Stimulated activated CD8-positive, alpha-beta memory T cell treated with anti-CD3 and anti-CD28 coated beads, Interleukin-15, amount 100 ng/mL, for 1 hour (primary cell): ENCODE results near the gene LRRIQ1.
"Not testable (repeated sequence)": the region's sequence is repeated elsewhere in the genome, so short reads cannot be mapped to it uniquely, and the experiment has no call there.

Experiments
- DNase-seq: peaks from one replicate; pipeline ENCODE4 v3.0.0-alpha.2; 2020; ENCODE audit warnings: low read depth

Gene LRRIQ1

DNA sequence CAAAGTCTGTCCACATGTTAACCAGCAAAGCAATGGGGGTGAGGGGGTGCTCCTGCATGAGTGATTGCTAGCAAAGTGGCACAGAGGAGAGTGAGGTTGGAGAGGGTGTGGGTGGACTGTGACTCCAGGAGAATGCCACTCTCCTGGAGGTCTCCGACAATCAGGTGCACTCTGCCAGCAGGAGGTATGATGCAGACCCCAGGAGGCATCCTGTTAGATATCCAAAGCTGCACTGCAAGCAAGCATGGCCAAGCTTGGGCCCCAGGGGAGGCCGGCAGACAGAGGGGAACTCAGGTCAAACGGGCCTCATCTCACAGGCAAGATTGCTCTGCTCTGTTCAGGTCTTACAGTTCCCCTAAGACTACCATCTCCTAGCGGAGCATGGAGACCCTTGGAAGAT, 170.4 kb downstream of the LRRIQ1 start:
- DNase-seq: no peak

DNA sequence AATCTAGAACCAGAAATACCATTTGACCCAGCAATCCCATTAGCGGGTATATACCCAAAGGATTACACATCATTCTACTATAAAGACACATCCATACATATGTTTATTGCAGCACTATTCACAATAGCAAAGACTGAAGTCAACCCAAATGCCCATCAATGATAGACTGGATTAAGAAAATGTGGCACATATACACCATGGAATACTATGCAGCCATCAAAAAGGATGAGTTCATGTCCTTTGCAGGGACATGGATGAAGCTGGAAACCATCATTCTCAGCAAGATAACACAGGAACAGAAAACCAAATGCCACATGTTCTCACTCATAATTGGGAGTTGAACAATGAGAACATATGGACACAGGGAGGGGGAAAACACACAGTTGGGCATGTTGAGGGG, 188.2 kb downstream of the LRRIQ1 start:
- not testable (repeated sequence) for DNase-seq

DNA sequence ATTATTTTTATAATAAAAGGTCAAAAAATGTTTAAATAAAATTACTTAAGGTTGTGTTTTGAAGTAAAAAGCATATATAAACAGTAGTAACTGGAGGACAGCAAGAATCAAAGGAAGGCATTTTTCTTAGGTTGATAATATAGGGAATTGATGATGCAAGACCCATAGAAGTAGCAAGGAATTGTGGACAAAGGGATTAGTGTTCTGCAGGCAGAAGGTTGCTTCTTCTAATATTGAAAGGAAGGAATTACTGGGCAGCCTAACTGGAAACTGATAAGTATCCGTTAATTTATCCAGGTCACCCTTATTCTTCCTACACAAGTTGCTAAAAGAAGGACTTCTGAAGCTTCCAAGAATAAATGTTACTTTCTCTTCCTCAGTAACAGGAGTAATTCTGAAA, 189.3 kb downstream of the LRRIQ1 start:
- no peak for DNase-seq

DNA sequence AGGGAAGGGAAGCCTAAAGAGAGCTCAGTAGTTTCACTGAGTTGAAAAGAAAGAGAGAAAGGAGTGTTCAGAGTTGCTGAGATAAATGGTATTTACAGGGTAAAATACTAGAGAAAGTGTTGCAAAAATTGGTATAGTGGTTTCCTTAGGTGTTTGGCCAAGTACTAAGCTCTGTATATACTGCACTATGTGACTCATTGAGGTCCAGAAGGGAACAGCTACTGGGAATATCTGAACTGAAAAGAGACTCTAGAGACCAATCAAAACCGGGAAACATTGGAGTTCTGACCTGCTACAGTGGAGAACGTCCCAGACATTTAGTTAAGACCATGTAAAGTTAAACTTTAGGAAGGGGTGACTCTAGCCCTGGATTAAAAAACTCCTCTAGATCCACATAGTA, 201.2 kb downstream of the LRRIQ1 start:
- no peak for DNase-seq

DNA sequence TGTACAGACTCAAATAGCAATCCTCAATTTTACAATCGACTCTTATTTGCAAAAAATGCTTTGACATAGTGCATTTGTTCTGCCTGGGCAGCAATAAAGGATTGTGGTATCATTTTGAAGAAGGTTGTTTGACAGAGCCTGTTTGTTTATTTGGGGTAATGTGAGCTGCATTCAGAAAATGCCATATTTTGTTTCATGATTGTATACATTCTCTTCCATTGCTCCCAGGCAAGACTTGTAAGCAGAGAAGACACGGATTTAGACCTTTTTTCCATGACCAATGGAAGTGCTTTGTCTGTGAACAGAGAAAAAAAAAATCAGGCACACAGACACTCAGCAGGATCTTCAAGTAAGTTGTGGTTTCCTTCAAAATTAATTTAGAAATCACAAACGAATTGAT, 208.4 kb downstream of the LRRIQ1 start:
- no peak for DNase-seq

DNA sequence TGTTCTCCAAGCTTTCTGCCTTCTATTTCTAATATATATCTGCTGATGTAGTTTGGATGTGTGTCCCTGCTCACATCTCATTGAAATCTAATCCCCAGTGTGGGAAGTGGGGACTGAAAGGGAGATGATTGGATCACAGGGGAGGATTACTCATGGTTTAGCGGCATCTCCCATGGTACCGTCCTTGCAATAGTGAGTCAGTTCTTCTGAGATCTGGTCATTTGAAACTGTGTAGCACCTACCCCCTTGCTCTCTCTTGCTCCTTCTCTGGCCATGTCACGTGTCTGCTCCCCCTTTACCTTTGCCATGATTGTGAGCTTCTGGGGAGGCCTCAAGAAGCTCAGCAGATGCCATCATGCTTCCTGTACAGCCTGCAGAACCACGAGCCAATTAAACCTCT, 217.7 kb downstream of the LRRIQ1 start:
- DNase-seq: no peak

DNA sequence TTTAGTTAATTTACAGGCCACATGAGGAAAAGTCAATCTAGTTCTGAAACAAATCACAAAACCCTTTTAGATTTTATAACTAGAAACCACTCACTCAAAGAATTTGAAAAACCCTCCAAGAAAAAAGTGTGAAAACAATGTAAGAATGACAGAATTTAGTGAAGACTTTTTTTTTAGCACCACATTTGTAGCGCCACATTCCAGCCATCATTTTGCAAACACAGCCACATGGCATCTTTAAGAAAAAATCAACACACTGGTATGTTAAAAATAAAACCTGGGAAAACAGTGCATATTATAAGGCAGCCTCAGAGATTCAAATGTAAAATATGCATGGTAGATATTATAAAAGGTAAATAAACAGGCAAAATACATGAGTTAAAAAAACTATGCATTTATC, 221.5 kb downstream of the LRRIQ1 start:
- DNase-seq: no peak

DNA sequence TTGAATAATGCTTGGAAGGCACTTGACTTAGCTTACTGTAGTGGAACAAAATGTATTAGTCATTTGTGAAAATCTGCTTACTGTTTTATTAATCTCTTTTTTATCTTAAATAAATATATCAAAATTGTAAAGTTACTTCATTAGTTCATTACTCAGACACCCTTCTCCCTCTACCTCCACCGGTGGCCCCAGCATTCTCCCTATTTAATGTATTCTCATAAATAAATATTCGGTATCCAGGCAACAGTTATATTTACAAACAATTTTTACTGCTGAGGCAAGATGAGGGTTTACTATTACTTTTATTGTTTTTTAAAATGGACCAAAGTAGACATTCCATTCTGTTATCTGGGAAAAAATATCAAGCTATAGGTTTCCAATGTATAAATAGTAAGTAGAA, 224.3 kb downstream of the LRRIQ1 start:
- no peak for DNase-seq

DNA sequence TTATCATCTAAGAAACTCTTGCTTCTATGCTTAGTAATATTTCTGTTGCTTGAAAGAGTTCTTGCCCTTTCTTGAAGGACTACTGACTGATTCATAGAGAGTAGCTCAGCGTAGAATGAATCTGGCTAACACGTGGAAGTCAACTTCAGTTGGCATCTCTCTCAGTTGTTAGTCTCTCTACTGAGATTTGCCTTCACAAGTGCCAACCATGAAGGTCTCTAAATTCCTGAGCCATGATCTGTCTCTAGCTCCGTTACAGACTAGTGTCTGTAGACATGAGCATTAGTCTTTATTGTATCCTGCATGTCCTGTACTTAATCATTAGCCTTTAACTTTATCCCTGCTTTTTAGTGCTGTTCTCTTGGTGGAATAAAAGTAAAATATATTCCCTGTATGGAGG, 224.7 kb downstream of the LRRIQ1 start:
- no peak for DNase-seq

DNA sequence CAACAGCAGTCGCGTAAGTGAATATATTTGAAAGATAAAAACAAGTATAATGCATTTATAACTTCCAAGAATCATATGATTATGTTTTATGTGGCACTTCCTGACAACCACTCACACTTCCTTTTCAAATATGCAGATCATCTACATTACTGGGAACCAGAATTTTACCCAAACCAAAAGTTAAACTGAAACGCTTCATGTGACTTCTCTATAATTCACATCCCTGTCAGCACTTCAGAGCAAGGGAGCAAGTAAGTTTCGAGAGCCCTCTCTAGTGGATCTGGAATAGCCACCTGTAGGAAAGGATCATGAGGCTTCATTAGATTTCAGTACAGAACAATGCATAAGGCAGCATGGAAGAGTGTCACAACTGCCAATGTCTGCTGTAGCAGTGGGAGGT, 230.2 kb downstream of the LRRIQ1 start:
- no peak for DNase-seq

DNA sequence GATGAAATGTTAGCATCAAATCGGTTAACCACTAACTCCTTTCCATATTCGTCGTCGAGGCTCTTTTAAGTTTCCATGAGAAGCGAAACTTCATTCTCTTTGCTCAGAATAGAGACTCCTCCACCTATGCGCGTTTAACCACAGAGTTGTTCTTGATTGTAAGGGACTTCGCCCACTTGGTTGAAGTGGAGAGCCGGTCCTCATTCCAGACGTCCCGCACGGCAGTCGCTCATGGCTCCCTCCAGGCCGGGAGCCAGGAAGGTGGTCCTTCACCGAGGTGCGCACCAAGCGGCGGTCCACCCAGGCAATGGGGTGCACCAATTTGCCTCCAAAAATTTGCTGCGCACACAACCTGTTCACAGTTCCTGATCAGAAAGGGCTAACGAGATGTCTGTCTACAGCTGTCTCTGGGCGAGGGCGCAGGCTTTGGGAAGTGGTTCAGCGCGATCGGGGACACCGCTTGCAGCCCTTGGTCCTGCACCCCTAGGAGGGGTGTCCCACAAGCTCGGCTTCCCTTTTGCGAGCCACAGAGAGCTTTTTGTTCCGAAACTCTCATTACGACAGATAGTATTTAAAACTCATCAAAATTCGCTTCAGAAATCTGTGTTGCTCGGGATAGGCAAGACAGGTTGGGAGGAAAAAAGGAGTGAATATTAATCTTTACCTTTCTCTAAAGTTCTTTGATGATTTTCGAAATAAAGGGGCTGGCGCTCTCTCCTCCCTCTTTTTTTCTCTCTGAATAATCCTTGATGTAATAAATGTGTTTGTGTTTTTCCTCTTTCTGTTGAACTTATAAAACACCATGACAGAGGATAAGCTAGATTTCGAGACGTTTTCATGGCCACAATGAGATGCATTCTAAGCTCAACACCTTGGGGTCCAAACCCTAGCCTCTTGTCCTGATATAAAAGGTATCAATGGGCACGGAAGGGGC, 237.5 kb downstream of the LRRIQ1 start:
- DNase-seq: no peak

DNA sequence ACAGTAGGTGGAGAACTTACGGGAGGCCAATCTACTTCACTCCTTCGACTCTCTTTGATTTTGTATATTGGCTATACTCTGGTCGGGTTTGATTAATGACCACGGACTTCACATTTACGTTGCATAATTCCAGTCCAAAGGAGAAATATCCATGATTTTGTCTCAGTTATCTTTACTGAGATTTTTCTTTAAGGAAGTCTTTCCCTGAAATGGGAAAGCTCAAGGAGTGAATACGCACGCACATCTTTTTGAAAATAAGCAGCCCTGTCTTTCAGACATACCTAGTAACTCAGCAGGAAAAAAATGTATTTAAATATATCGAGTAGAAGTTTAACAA, 238.1 kb downstream of the LRRIQ1 start:
- no peak for DNase-seq

DNA sequence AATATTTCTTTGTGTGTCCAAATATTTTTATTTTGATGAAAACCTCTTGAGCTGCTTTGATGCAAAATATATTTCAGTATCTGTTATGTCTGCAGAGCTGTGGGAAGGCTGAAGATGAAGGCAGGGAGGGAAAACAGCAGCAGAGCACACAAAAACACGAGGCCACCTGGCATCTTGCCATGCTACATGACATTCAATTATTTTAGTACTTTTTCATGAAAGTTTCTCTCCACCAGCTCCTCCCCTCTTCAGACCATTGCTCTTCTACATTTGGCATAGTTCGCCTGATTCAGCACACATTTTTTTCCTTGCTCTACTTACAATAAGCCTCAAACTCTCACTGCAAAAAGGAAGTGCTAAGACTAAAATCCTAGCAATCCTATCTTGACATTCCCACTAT, 239.2 kb downstream of the LRRIQ1 start:
- DNase-seq: no peak

DNA sequence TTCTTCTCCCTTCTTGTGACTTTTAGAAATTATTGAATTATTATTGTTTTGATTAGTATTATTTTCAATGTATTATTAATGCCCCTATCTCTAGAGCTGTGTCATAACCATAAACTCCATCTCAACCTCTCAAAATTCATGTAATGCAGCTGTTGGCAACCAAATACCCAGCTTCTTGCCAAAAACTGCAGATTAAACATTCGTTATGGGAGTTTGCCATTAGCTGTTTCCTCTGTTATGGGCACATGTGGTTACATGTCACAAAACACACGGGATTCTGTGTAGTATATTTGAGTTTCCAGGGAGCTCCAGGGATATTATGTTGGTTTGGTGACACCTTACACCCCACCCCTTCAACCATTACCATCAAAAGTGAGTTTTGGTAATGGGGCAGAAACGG, 241.0 kb downstream of the LRRIQ1 start:
- DNase-seq: no peak

DNA sequence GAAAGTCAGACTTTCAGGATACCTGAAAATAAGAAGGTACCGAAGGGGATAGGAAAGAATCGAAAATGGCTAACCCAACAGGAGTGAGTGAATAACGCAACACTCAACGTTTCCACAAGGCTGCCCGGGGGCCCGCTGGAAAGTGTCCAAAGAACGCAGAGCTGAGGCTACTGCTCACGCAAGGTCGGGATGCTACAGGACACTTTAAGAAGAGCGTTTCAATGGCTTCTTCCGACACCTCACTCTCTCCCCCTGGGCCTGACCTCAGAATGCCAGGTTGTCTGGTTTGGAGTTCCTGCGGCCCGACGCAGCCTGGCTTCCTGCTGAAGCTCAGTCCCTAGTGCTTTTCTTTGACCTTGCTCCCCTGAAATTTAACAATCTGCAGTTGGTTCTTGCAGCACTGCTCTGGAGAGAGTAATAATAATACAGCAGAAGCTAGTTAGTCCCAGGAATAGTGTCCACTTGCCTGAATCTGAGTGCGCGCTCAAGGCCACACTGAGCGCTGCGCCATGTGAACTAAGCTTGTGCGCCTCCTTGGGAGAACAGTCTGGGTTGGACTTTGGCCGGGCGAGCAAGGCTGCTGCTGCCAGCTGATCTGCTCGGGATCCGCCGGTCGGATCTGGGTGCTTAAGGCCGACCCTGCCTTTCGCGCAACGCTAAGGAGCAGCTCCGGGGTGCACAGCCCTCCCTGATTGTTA, 241.9 kb downstream of the LRRIQ1 start:
- DNase-seq: no peak

DNA sequence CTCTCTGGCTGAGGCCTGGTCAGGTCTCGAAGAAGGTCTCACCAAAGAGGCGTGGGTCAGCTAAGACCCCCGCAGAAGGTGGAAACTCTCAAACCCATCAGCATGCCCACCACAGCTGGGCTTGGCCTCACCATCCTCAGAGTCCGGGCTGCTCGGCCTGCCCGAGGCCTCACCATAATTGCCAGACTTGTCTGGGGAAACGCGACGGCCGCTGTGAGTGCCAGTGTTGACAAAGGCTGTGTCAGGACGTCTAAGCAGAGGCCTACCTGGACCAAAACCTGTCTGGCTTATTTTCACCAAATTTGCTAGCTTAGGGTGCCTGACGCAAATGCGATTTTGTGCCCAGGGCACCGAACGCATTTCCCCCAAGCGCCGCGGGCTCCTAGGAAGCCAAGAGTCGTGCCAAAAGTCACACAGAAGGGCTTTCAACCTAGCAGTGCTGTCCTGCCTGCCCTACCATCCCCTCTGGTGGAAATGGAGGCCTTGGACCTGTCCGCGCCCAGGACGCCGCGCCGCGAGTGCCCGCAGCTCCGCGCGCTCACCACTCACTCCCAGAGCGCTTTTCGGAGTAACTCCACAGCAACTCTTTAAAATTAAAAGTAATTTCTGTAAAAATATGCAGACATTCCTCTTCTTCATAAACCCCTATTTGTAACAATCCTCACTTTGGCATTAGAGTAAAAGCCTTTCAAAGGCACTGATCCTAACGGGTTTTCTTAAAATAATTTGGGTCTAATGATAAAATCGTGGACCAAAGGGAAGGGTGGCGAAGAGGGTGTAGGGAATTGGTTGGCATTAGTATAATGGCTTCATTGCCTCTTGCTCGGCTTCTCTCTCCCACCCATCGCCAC, 242.7 kb downstream of the LRRIQ1 start:
- DNase-seq: no peak

DNA sequence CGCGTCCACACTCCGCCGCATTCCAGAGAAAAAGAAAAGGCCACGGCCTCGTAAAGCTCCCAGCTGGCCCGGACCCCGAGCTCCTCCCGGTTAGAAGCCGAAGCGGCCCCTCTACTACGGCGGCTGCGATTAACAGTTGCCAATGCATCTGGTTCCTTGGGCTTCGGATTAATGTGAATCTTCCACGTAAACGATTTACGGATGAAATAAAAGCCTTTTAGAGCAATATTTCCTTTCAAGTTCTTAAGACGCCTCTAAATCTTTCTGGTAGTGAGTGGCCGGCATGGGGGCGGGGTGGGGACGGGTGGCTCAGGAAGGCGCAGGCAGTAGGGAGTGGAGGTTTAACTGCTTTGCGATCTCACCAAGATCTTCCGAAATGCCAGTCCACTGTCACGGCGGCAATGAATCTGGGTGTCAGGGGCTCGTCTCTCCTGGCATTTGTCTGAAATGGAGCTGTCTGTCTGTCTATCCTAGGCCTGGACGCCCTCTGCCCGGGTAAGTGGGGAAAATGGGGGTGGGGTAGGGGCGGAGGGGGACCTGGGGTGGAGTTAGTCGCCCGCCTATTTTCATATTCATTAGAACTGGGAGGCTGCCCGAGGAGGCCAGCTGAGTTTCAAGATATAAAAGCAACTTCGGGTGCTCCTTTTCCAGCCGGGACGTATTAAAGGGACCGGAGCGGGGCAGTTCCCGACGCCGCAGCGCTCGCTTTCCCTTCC, 243.5 kb downstream of the LRRIQ1 start:
- no peak for DNase-seq

DNA sequence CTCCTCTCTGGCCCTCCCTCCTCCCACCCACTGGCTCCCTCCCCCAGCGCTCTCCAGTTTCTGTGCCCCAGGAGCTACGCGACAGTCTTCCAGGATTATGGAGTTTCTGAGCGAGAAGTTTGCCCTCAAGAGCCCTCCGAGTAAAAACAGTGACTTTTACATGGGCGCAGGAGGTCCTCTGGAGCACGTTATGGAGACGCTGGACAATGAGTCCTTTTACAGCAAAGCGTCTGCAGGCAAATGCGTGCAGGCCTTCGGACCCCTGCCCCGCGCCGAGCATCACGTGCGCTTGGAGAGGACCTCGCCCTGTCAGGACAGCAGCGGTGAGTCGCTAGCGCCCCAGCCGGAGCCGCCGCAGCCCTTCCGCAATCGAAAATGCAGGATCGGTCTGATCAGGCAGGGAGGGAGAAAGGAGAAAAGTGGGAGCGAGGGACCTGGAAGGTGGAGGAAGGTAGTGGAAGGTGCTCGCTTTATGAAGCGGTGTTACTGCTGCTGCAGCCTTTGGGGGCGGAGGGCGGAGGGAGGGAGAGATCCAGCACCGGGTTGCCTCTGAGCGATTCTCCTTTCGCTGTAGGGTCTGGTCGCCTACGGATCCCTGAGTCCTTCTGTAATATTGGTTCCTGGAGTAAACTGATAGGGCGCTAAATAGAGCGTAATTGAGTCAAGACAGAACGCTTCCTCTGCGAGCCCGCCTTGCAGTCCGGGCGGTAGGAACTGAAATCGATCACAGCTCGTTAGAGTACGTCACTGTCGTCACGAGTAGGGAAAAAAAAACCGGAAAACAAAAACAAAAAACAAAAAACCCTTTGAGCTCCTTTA, 244.2 kb downstream of the LRRIQ1 start, which contains the start of gene ALX1:
ALX1 (plus strand) TSS at position 56 of the 819 bp plus-strand sequence; CDS start at position 98, 42 bp downstream.
- no peak for DNase-seq

DNA sequence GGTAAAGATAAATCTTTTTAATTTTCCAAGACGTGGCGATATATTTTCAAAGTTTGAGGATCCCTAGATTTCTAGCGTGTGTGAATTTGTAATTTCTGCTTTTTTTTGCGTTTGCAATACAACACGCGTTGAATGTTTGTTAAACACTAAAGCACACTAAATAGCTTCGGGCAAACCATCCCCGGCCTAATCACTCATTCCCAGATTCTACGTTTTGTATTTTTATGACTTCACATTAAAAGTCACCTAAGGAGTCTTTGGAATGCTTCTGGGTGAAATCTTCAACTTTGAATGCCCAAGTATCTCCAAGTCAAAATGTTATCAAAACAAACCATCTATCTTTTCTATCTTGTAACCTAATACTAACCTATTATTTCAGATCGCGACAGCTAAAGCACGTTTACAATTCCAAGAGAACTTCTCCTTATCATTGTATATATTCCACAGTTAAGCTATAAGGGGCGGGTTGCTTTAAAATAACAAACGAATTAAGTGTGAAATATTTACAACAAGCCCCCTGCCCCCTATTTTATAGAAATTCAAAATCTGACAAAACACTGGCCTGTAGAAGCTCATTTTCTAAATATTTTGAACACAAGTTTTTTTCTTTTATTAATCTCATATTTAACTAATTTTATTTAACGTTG, 245.0 kb downstream of the LRRIQ1 start:
- DNase-seq: no peak

DNA sequence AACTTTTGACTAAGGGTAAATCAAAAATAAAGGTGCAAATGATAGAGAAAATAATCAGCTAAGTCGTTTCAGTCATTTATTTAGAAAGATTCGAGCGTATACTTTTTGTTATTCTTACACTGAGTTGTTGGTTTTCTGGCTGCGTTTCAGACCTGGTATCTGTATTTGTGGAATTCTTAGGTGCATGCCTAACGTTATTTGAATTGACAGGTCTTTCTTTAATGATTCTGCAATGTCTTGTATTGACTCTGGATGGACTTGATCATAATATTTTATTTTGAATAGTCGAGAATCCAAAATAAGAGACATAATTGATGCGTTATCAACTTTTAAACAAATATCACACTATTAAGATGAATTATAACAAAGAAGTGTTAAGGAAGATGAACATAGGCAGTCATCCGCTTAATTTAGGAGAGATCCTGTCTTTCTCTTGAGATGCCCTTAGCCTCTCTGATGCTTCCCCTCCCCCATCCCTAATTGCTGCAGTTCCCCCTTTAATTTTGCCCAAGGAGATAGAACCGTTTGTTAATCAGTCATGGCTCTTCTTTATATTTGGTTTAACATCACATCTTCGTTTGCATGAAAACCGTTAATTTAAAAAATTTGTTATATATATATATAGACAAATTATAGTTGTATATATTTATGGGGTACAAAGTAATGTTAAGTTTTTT, 245.6 kb downstream of the LRRIQ1 start:
- DNase-seq: no peak
